ENCODE measurements around the gene ADAM8.
"Not testable (repeated sequence)": the region's sequence is repeated elsewhere in the genome, so short reads cannot be mapped to it uniquely, and the experiment has no call there.

ADAM8 gene

GRCh38 chr10:133266056-133266795 lies 10.4 kb downstream of the ADAM8 start:
- no peak for DNase-seq

- DNase-seq: not testable (repeated sequence)
Observed at GRCh38 chr10:133265052-133265451, 11.6 kb downstream of the ADAM8 start.

GRCh38 chr10:133264461-133264860 lies 12.2 kb downstream of the ADAM8 start:
- DNase-seq: peak; percentile 48

- no peak for DNase-seq
Observed at GRCh38 chr10:133263674-133264073, 13.0 kb downstream of the ADAM8 start.

- DNase-seq: no peak
Observed at GRCh38 chr10:133262696-133263095, 14.0 kb downstream of the ADAM8 start.

- peak; percentile 80 for DNase-seq
Observed at GRCh38 chr10:133261726-133262325, 14.8 kb downstream of the ADAM8 start.

GRCh38 chr10:133260895-133261725 lies 15.6 kb downstream of the ADAM8 start:
- DNase-seq: peak; percentile 54

- DNase-seq: no peak
Observed at GRCh38 chr10:133259602-133259989, 17.1 kb downstream of the ADAM8 start.

GRCh38 chr10:133258818-133259601 lies 17.7 kb downstream of the ADAM8 start:
- DNase-seq: peak; percentile 67

GRCh38 chr10:133258066-133258817 lies 18.4 kb downstream of the ADAM8 start:
- peak; percentile 22 for DNase-seq

- DNase-seq: no peak
Observed at GRCh38 chr10:133257489-133258065, 19.1 kb downstream of the ADAM8 start.

- no peak for DNase-seq
Observed at GRCh38 chr10:133255323-133255722, 21.3 kb downstream of the ADAM8 start.

GRCh38 chr10:133254421-133255120 lies 22.1 kb downstream of the ADAM8 start:
- no peak for DNase-seq

GRCh38 chr10:133253361-133253955 lies 23.2 kb downstream of the ADAM8 start:
- DNase-seq: no peak

GRCh38 chr10:133252223-133252552 lies 24.5 kb downstream of the ADAM8 start:
- no peak for DNase-seq

GRCh38 chr10:133251388-133252222 lies 25.1 kb downstream of the ADAM8 start:
- no peak for DNase-seq

- DNase-seq: no peak
Observed at GRCh38 chr10:133249975-133250754, 26.5 kb downstream of the ADAM8 start.

GRCh38 chr10:133249094-133249780 lies 27.4 kb downstream of the ADAM8 start:
- no peak for DNase-seq
